NCI-H446 treated with DMSO at 0.1 percent for 48 hours (cell line): ENCODE measurements around the gene TAL1.
"Not testable (repeated sequence)": the region's sequence is repeated elsewhere in the genome, so short reads cannot be mapped to it uniquely, and the experiment has no call there.

Experiments
- DNase-seq: peaks from one replicate; lab custom pipeline; 2025; lab: John Stamatoyannopoulos, UW

TAL1 gene

GRCh38 chr1:47232187-47232874, at the start of gene TAL1:
TAL1 (minus strand) TSS chr1:47232225; CDS start chr1:47225888, 6,337 bp downstream.
- DNase-seq: no peak

GRCh38 chr1:47280142-47280541, 48.1 kb upstream of the TAL1 start:
- no peak for DNase-seq

GRCh38 chr1:47276850-47277249, 44.8 kb upstream of the TAL1 start:
- DNase-seq: no peak

- not testable (repeated sequence) for DNase-seq
Measured at GRCh38 chr1:47275811-47276210, 43.8 kb upstream of the TAL1 start.

GRCh38 chr1:47265529-47265928, 33.5 kb upstream of the TAL1 start:
- DNase-seq: not testable (repeated sequence)

GRCh38 chr1:47262787-47263413, 30.9 kb upstream of the TAL1 start:
- no peak for DNase-seq

GRCh38 chr1:47257224-47257623, 25.2 kb upstream of the TAL1 start:
- DNase-seq: no peak

GRCh38 chr1:47252795-47253194, 20.8 kb upstream of the TAL1 start:
- no peak for DNase-seq

- no peak for DNase-seq
Measured at GRCh38 chr1:47252369-47252768, 20.3 kb upstream of the TAL1 start.

GRCh38 chr1:47249755-47250154, 17.7 kb upstream of the TAL1 start:
- no peak for DNase-seq

- DNase-seq: no peak
Measured at GRCh38 chr1:47244339-47244862, 12.4 kb upstream of the TAL1 start.

- DNase-seq: no peak
Measured at GRCh38 chr1:47243910-47244309, 11.9 kb upstream of the TAL1 start.

- DNase-seq: no peak
Measured at GRCh38 chr1:47241114-47242113, 9.4 kb upstream of the TAL1 start.

- no peak for DNase-seq
Measured at GRCh38 chr1:47238935-47239592, 7.0 kb upstream of the TAL1 start.

- DNase-seq: no peak
Measured at GRCh38 chr1:47235806-47236205, 3.8 kb upstream of the TAL1 start.

GRCh38 chr1:47235241-47235681, 3.2 kb upstream of the TAL1 start:
- no peak for DNase-seq

- no peak for DNase-seq
Measured at GRCh38 chr1:47233186-47233585, 1.2 kb upstream of the TAL1 start.

GRCh38 chr1:47231301-47232186, 481 bp downstream of the TAL1 start:
- no peak for DNase-seq

- DNase-seq: no peak
Measured at GRCh38 chr1:47230692-47231300, 1.2 kb downstream of the TAL1 start.
